ENCODE data around the gene EME2.

DNA sequence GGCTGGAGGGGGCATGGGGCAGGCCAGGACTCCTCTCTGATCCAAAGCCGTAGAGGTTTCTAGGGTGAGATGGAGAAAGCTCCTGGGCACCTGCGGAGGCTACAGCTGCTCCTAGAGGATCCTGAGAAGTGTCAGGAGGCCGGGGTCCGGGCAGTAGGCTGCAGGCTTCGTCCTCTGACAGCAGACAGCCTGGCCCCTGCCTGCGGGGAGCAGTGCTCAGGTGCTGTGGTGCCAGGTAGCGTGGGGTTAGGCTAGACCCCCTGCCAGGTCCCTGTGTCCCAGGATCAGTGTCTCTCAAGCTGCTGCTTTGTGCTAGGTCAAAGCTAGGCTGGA lies 1.8 kb downstream of the EME2 start:
- TF ChIP-seq, protein P1, sequence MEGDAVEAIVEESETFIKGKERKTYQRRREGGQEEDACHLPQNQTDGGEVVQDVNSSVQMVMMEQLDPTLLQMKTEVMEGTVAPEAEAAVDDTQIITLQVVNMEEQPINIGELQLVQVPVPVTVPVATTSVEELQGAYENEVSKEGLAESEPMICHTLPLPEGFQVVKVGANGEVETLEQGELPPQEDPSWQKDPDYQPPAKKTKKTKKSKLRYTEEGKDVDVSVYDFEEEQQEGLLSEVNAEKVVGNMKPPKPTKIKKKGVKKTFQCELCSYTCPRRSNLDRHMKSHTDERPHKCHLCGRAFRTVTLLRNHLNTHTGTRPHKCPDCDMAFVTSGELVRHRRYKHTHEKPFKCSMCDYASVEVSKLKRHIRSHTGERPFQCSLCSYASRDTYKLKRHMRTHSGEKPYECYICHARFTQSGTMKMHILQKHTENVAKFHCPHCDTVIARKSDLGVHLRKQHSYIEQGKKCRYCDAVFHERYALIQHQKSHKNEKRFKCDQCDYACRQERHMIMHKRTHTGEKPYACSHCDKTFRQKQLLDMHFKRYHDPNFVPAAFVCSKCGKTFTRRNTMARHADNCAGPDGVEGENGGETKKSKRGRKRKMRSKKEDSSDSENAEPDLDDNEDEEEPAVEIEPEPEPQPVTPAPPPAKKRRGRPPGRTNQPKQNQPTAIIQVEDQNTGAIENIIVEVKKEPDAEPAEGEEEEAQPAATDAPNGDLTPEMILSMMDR (IDR thresholded peaks at IDR 0.05; ENCODE audit: low read depth, low read length) = no peak
- no peak for TF ChIP-seq EZH2phosphoT487 (IDR thresholded peaks at IDR 0.05; ENCODE audit: low read depth)
